ENCODE measurements around the gene SLC9A9. TPM values are rescaled to one million over a fixed set of nuclear protein-coding genes. Genes with fewer than 3 reads are reported as not detected.

Gene SLC9A9
- total RNA-seq, 1 donor from 2014 or later, result 0.22 TPM

GRCh38 chr3:143339451-143339850, 508.8 kb downstream of the SLC9A9 start:
- TF ChIP-seq EZH2phosphoT487 (IDR thresholded peaks at IDR 0.05) (no peak), EZH2 (IDR thresholded peaks at IDR 0.05) (no peak)
- TF ChIP-seq, protein P1, sequence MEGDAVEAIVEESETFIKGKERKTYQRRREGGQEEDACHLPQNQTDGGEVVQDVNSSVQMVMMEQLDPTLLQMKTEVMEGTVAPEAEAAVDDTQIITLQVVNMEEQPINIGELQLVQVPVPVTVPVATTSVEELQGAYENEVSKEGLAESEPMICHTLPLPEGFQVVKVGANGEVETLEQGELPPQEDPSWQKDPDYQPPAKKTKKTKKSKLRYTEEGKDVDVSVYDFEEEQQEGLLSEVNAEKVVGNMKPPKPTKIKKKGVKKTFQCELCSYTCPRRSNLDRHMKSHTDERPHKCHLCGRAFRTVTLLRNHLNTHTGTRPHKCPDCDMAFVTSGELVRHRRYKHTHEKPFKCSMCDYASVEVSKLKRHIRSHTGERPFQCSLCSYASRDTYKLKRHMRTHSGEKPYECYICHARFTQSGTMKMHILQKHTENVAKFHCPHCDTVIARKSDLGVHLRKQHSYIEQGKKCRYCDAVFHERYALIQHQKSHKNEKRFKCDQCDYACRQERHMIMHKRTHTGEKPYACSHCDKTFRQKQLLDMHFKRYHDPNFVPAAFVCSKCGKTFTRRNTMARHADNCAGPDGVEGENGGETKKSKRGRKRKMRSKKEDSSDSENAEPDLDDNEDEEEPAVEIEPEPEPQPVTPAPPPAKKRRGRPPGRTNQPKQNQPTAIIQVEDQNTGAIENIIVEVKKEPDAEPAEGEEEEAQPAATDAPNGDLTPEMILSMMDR (IDR thresholded peaks at IDR 0.05), result no peak
- Histone ChIP-seq H2AFZ (replicated peaks) (no peak overlapping the region), H3K4me1 (no peaks in the 10 kb centered on the region), H3K9me3 (ENCODE audit: low read depth) (no peaks in the 10 kb centered on the region), H3K27ac (no peak overlapping the region), H3K4me2 (no peak overlapping the region), H3F3A (ENCODE audit: low read depth) (no peaks in the 10 kb centered on the region), H3K4me3 (no peak overlapping the region), H3K27me3 (no peaks in the 10 kb centered on the region), H3K36me3 (no peaks in the 10 kb centered on the region), H3K9ac (no peak overlapping the region), H3K79me2 (ENCODE audit: low read depth) (no peaks in the 10 kb centered on the region), H4K20me1 (ENCODE audit: low read depth) (no peaks in the 10 kb centered on the region)
- Mint-ChIP-seq H3K4me3 (no peak overlapping the region), H3K27me3 (ENCODE audit: insufficient read depth, low read depth) (peaks cover 2% of the 10 kb centered on the region), H3K27ac (peak overlapping the region; percentile 55), H3K4me1 (peaks cover 23% of the 10 kb centered on the region), H3K36me3 (no peaks in the 10 kb centered on the region), H3K9me3 (peaks cover 7% of the 10 kb centered on the region)
- DNase-seq (ENCODE audit: low spot score), result no peak

DNA sequence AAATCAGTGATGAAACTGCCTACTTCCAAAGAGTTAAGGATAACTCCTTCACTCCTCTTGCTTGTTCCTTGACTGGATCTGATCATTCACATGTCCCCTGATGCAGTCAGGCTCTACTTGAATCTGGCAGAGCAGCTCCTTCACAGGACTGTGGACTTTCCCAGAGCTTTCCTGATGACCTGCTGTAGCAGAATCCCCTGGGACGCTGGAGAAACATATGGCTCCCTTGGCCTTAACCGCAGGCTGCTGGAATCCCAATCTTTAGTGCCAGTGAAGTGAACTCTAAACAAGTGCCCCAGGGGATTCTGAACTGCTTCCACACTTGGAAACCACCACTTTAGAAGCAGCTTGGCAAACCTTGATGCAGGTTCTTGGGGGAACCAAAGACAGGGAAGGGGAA, 510.9 kb downstream of the SLC9A9 start:
- Mint-ChIP-seq H3K9me3 (peaks cover 9% of the 10 kb centered on the region), H3K4me3 (no peak overlapping the region), H3K36me3 (no peaks in the 10 kb centered on the region), H3K27ac (no peak overlapping the region), H3K4me1 (peaks cover 23% of the 10 kb centered on the region), H3K27me3 (ENCODE audit: insufficient read depth, low read depth) (peaks cover 2% of the 10 kb centered on the region)
- Histone ChIP-seq H3K4me1 (no peaks in the 10 kb centered on the region), H3K79me2 (ENCODE audit: low read depth) (no peaks in the 10 kb centered on the region), H4K20me1 (ENCODE audit: low read depth) (no peaks in the 10 kb centered on the region), H3K27me3 (no peaks in the 10 kb centered on the region), H3K4me2 (no peak overlapping the region), H3K27ac (no peak overlapping the region), H2AFZ (replicated peaks) (no peak overlapping the region), H3K9ac (no peak overlapping the region), H3K9me3 (ENCODE audit: low read depth) (no peaks in the 10 kb centered on the region), H3F3A (ENCODE audit: low read depth) (no peaks in the 10 kb centered on the region), H3K4me3 (no peak overlapping the region), H3K36me3 (no peaks in the 10 kb centered on the region)
- TF ChIP-seq EZH2phosphoT487 (IDR thresholded peaks at IDR 0.05) (no peak), EZH2 (IDR thresholded peaks at IDR 0.05) (no peak)
- TF ChIP-seq, protein P1 (IDR thresholded peaks at IDR 0.05), result no peak
- no peak for DNase-seq (ENCODE audit: low spot score)

DNA sequence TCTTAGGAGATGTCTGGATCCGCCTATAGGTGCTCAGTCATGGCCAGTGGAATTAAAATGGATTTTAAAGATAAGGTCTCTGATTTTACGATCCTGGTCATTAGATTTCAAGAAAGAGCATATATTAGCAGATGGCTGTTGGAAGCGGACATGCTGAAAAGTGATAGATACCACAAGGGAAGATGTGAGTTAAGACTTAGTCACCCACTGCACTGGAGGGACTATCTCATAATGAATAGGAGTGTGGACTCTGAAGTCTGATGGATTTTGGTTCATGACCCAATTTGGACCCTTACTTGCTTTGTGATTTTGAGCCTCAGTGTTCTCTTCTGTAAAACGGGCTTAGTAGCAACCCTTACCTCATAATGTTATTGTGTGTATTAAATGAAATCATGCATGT, 514.0 kb downstream of the SLC9A9 start:
- Histone ChIP-seq H3K9ac (no peak overlapping the region), H3K36me3 (no peaks in the 10 kb centered on the region), H3K79me2 (ENCODE audit: low read depth) (no peaks in the 10 kb centered on the region), H3K27ac (no peak overlapping the region), H3K4me2 (no peak overlapping the region), H3K4me1 (peaks cover 10% of the 10 kb centered on the region), H3K9me3 (ENCODE audit: low read depth) (no peaks in the 10 kb centered on the region), H2AFZ (replicated peaks) (no peak overlapping the region), H3K27me3 (no peaks in the 10 kb centered on the region), H3K4me3 (no peak overlapping the region), H3F3A (ENCODE audit: low read depth) (no peaks in the 10 kb centered on the region), H4K20me1 (ENCODE audit: low read depth) (no peaks in the 10 kb centered on the region)
- Mint-ChIP-seq H3K27ac (no peak overlapping the region), H3K9me3 (peaks cover 9% of the 10 kb centered on the region), H3K36me3 (no peaks in the 10 kb centered on the region), H3K4me1 (peaks cover 40% of the 10 kb centered on the region), H3K27me3 (ENCODE audit: insufficient read depth, low read depth) (peaks cover 2% of the 10 kb centered on the region), H3K4me3 (no peak overlapping the region)
- DNase-seq (ENCODE audit: low spot score), result no peak
- TF ChIP-seq EZH2 (IDR thresholded peaks at IDR 0.05) (no peak), EZH2phosphoT487 (IDR thresholded peaks at IDR 0.05) (no peak)
- TF ChIP-seq, protein P1 (IDR thresholded peaks at IDR 0.05), result no peak

Measured in neural progenitor cell (in vitro differentiated cells).